GM12878 (cell line): ENCODE data around the gene TMPRSS6. TPM values are rescaled to one million over a fixed set of nuclear protein-coding genes. Genes with fewer than 3 reads are reported as not detected.
A peak's percentile ranks its signal among the peaks of the same experiment; 100 is the strongest.

Experiments used
- ATAC-seq: fragments of 200-7000 bp; cut with Tn5 transposase; 3 replicates; pipeline ENCODE4 v1.9.1; 2020; ENCODE audit warnings: mild to moderate bottlenecking, moderate library complexity
- BruUV-seq: library from RNA; stranded (reverse); fragments of 400-500 nt; replicated peaks from 2 replicates; lab custom pipeline; 2021; lab: Mats Ljungman, UMichigan
- CTCF ChIA-PET: fragments of 300-600 bp; sonication (Branson Sonifier 250); formaldehyde crosslinking; extraction: SDS; loops from one replicate; lab custom pipeline; 2021; ENCODE audit warnings: inconsistent platforms; lab: Yijun Ruan, JAX
- POLR2A ChIA-PET: fragments of 350-600 bp; formaldehyde crosslinking; extraction: SDS; loops from one replicate; lab custom pipeline; 2021; ENCODE audit warnings: inconsistent platforms; lab: Charles Lee
- RAD21 ChIA-PET: fragments of 300-600 bp; sonication (Branson Sonifier 250); formaldehyde crosslinking; loops from one replicate; lab custom pipeline; 2023; ENCODE audit warnings: antibody characterized with exemption; ENCODE audit not compliant: unreplicated experiment; lab: Charles Lee
- SMC1A ChIA-PET: fragments of 300-600 bp; sonication (Branson Sonifier 250); formaldehyde crosslinking; loops from one replicate; lab custom pipeline; 2023; ENCODE audit not compliant: unreplicated experiment, uncharacterized antibody; lab: Charles Lee
- DNase-seq: peaks from one replicate; pipeline ENCODE4 v3.0.0-alpha.2; 2011; ENCODE audit warnings: low read depth, low spot score
- FAIRE-seq: peaks from 3 replicates; lab custom pipeline; 2011; peaks lifted over from hg19 to GRCh38; lab: Jason Lieb, UNC
- H2AFZ ChIP-seq: 2 replicates; pipeline ENCODE4 v1.6.0; 2011; ENCODE audit warnings: low read depth, low read length, control low read depth; ENCODE audit not compliant: control insufficient read depth
- H3K27ac ChIP-seq: 2 replicates; pipeline ENCODE4 v1.5.1; 2011; ENCODE audit warnings: control low read depth; ENCODE audit not compliant: control insufficient read depth, insufficient read depth
- H3K27me3 ChIP-seq, 2 experiments: replicated peaks in 1 of 2; 2 replicates each; pipeline versions ENCODE4 v1.6.0 to v1.6.1; 2011; ENCODE audit warnings: low read length in 1 of 2; ENCODE audit not compliant: control insufficient read depth in 2 of 2, insufficient read depth in 2 of 2
- H3K36me3 ChIP-seq, 2 experiments: 2 replicates each; pipeline ENCODE4 v1.5.1; 2011; ENCODE audit warnings: low read length in 1 of 2; ENCODE audit not compliant: control insufficient read depth in 2 of 2, insufficient read depth in 2 of 2
- H3K4me1 ChIP-seq: 2 replicates; pipeline ENCODE4 v1.6.1; 2011; ENCODE audit warnings: mild to moderate bottlenecking, low read length, moderate library complexity, mixed read lengths; ENCODE audit not compliant: control insufficient read depth, insufficient read depth
- H3K4me2 ChIP-seq: 2 replicates; pipeline ENCODE4 v1.6.0; 2011; ENCODE audit warnings: control low read depth; ENCODE audit not compliant: control insufficient read depth, insufficient read depth
- H3K4me3 ChIP-seq: fragments of 200-600 bp; sonication (generic); 2 replicates; pipeline ENCODE4 v1.5.1; 2016
- H3K79me2 ChIP-seq: 2 replicates; pipeline ENCODE4 v1.6.0; 2011; ENCODE audit warnings: low read length; ENCODE audit not compliant: control insufficient read depth, insufficient read depth
- H3K9ac ChIP-seq: 2 replicates; pipeline ENCODE4 v1.8.0; 2011; ENCODE audit warnings: low read length, control low read depth, mixed read lengths; ENCODE audit not compliant: control insufficient read depth, insufficient read depth
- H3K9me3 ChIP-seq: replicated peaks from 3 replicates; pipeline ENCODE4 v1.5.1; 2011; ENCODE audit warnings: mild to moderate bottlenecking, low read length; ENCODE audit not compliant: control insufficient read depth, insufficient read depth
- H4K20me1 ChIP-seq: 2 replicates; pipeline ENCODE4 v1.6.0; 2011; ENCODE audit not compliant: control insufficient read depth, insufficient read depth
- BACH1 ChIP-seq: fragments of 450-650 bp; IDR thresholded peaks from 2 replicates; pipeline ENCODE4 v1.6.1; 2017; ENCODE audit warnings: mild to moderate bottlenecking, borderline replicate concordance
- BHLHE40 ChIP-seq, 2 experiments: fragments of 450-650 bp in 1 of 2; IDR thresholded peaks; 2 replicates each; pipeline ENCODE4 v1.6.1; 2011 to 2017; ENCODE audit warnings: low read depth in 2 of 2, borderline replicate concordance in 1 of 2, improper control_type of control experiment in 1 of 2, low read length in 1 of 2, mild to moderate bottlenecking in 1 of 2
- HDAC6 ChIP-seq: fragments of 200-600 bp; sonication (generic); IDR thresholded peaks from one replicate; pipeline ENCODE4 v1.8.0; 2017; ENCODE audit warnings: antibody characterized with exemption; ENCODE audit not compliant: unreplicated experiment
- HDGF ChIP-seq: fragments of 450-650 bp; IDR thresholded peaks from 2 replicates; pipeline ENCODE4 v1.6.1; 2016; ENCODE audit warnings: antibody characterized with exemption
- JUND ChIP-seq: IDR thresholded peaks from 2 replicates; pipeline ENCODE4 v1.6.1; 2012; ENCODE audit warnings: low read depth, mild to moderate bottlenecking, low read length, improper control_type of control experiment, moderate library complexity
- RUNX3 ChIP-seq: IDR thresholded peaks from 2 replicates; pipeline ENCODE4 v1.6.1; 2012; ENCODE audit warnings: low read length, inconsistent platforms
- SREBF1 ChIP-seq: IDR thresholded peaks from 2 replicates; pipeline ENCODE4 v1.6.1; 2012; ENCODE audit warnings: mild to moderate bottlenecking, low read length
- ZZZ3 ChIP-seq: IDR thresholded peaks from 2 replicates; pipeline ENCODE4 v1.6.1; 2011; ENCODE audit warnings: low read depth; ENCODE audit not compliant: control insufficient read depth, insufficient read length
- WGBS: methylation state at CpG from one replicate; pipeline ENCODE4 v1.1.6; 2016; ENCODE audit warnings: low lambda C conversion rate; ENCODE audit not compliant: insufficient replicate concordance, insufficient coverage; ENCODE audit errors: missing lambda C conversion rate; 5-methylcytosine and 5-hydroxymethylcytosine counted together
- in situ Hi-C: fragments of 300-500 bp; cut with MboI; formaldehyde crosslinking; loops from 9 replicates; pipeline ENCODE4 v1.14.3; 2018; ENCODE audit warnings: mixed read lengths
- intact Hi-C: fragments of 100-400 bp; cut with micrococcal nuclease; formaldehyde crosslinking; loops from one replicate; pipeline ENCODE4 v1.14.2; 2022; ENCODE audit not compliant: unreplicated experiment
- polyA plus RNA-seq, 11 experiments: library from polyadenylated mRNA; depleted of rRNA in 4 of 11; unstranded in 6 of 11; stranded (reverse) in 5 of 11; fragments of >200 nt; fragmentation: Nextera tagmentation in 4 of 11; fragmentation: Illumina TruSeq in 1 of 11; extraction: Ambion mirVana in 4 of 11; extraction: Trizol in 1 of 11; gene quantifications; 1 replicate in 1 of 11; 2 replicates in 10 of 11; pipeline versions ENCODE4 v1.2.1 to v1.2.3, GENCODE V29; 2011 to 2016; ENCODE audit warnings: inconsistent platforms in 2 of 11, missing spikeins in 2 of 11, low read depth in 1 of 11
- total RNA-seq, 4 experiments: library from RNA; depleted of rRNA in 3 of 4; stranded (reverse); fragments of >200 nt in 3 of 4; fragmentation: Illumina TruSeq in 1 of 4; extraction: Trizol in 1 of 4; gene quantifications; 2 replicates each; pipeline versions ENCODE4 v1.2.1 to v1.2.3, GENCODE V29; 2013 to 2021
- TF ChIP-seq, protein P1 (sequence below): IDR thresholded peaks from 2 replicates; pipeline ENCODE4 v1.6.1; 2012; ENCODE audit warnings: low read depth, low read length, improper control_type of control experiment
- TF ChIP-seq, protein P2 (sequence below): IDR thresholded peaks from 2 replicates; pipeline ENCODE4 v1.6.1; 2011; ENCODE audit warnings: low read depth, low read length, improper control_type of control experiment, borderline replicate concordance
- TF ChIP-seq, protein P3 (sequence below): fragments of 450-650 bp; IDR thresholded peaks from 2 replicates; pipeline ENCODE4 v1.6.1; 2017; ENCODE audit warnings: antibody characterized with exemption, mild to moderate bottlenecking, moderate library complexity

Gene TMPRSS6
- total and polyA plus RNA-seq, 10 of the 15 experiments (the other 5 are each of a cell fraction or from before 2014, with no cell fraction given): 0.06 to 0.69 (median 0.19) TPM; not detected in 6

DNA sequence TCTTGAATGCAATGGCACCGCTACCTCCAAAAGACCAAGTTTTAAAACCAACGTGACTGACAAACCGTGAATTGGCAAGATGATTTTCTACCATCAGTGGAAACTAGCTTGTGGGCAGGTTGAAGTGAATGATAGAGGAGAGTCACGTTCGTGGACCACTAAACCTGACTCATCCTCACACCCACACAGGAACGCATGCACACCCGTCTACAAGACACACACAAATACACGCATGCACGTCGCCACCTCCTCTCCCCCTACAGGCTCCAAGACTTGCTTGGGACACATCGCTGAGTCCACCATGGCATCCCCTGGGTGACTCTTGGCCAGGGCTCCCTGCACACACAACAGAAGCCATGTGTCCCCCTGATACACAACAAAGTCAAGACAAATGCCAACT lies 14.4 kb downstream of the TMPRSS6 start:
- no peak overlapping the region for H3K9ac ChIP-seq
- H3K9me3 ChIP-seq: no peaks in the 10 kb centered on the region
- ChIA-PET CTCF (no interaction called here), SMC1A (no interaction called here), POLR2A (interaction anchor here (0.6 kb wide), 1 partner anchor 54 kb away, joined by 3 read pairs; the partner anchor contains the start of gene IL2RB), RAD21 (no interaction called here)
- peaks cover 1 to 5% of the 10 kb centered on the region in 2 experiments; a peak in 3 of 4 replicates for H3K27me3 ChIP-seq
- no peak overlapping the region for H3K4me2 ChIP-seq
- no peaks in the 10 kb centered on the region for H4K20me1 ChIP-seq
- WGBS: 5% methylated on average over 11 of the region's 11 CpGs
- BruUV-seq: no TSS peak
- TF ChIP-seq, protein P1, sequence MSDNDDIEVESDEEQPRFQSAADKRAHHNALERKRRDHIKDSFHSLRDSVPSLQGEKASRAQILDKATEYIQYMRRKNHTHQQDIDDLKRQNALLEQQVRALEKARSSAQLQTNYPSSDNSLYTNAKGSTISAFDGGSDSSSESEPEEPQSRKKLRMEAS: no peak
- TF ChIP-seq ZZZ3 (no peak), SREBF1 (no peak), JUND (no peak), BACH1 (peak; percentile 42; the same call in 1 of the 2 replicates), HDAC6 (no peak), RUNX3 (no peak), HDGF (no peak), BHLHE40 (IDR thresholded peaks at IDR 0.05; ENCODE audit: borderline replicate concordance in 1 of 2, low read depth in 2 of 2, low read length in 1 of 2) (peak; percentile 57 to 89; a peak in 3 of 4 replicates)
- TF ChIP-seq, protein P2, sequence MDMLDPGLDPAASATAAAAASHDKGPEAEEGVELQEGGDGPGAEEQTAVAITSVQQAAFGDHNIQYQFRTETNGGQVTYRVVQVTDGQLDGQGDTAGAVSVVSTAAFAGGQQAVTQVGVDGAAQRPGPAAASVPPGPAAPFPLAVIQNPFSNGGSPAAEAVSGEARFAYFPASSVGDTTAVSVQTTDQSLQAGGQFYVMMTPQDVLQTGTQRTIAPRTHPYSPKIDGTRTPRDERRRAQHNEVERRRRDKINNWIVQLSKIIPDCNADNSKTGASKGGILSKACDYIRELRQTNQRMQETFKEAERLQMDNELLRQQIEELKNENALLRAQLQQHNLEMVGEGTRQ: no peak
- TF ChIP-seq, protein P3, sequence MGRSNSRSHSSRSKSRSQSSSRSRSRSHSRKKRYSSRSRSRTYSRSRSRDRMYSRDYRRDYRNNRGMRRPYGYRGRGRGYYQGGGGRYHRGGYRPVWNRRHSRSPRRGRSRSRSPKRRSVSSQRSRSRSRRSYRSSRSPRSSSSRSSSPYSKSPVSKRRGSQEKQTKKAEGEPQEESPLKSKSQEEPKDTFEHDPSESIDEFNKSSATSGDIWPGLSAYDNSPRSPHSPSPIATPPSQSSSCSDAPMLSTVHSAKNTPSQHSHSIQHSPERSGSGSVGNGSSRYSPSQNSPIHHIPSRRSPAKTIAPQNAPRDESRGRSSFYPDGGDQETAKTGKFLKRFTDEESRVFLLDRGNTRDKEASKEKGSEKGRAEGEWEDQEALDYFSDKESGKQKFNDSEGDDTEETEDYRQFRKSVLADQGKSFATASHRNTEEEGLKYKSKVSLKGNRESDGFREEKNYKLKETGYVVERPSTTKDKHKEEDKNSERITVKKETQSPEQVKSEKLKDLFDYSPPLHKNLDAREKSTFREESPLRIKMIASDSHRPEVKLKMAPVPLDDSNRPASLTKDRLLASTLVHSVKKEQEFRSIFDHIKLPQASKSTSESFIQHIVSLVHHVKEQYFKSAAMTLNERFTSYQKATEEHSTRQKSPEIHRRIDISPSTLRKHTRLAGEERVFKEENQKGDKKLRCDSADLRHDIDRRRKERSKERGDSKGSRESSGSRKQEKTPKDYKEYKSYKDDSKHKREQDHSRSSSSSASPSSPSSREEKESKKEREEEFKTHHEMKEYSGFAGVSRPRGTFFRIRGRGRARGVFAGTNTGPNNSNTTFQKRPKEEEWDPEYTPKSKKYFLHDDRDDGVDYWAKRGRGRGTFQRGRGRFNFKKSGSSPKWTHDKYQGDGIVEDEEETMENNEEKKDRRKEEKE: no peak
- no peaks in the 10 kb centered on the region for H3K4me1 ChIP-seq
- FAIRE-seq (no peak), DNase-seq (no peak), ATAC-seq (no peak)
- H3K4me3 ChIP-seq: no peak overlapping the region
- no peaks in the 10 kb centered on the region for H3K36me3 ChIP-seq
- H3K79me2 ChIP-seq: no peaks in the 10 kb centered on the region
- H3K27ac ChIP-seq: no peak overlapping the region
- in situ Hi-C loops: no loop called here
- intact Hi-C loops: no loop called here
- no peak overlapping the region for H2AFZ ChIP-seq
